Esophagus muscularis mucosa (tissue), 4 donors: ENCODE results near the gene TMEM72. TPM values are rescaled to one million over a fixed set of nuclear protein-coding genes. Genes with fewer than 3 reads are reported as not detected.

ENCODE experiments used
- DNase-seq: peaks from one replicate; pipeline ENCODE4 v3.0.0-alpha.2; 2017; ENCODE audit errors: extremely low spot score
- H3K27ac ChIP-seq, 4 donors: fragments of 200-600 bp; sonication (generic); replicated peaks in 1 of 4; 1 replicate in 3 of 4; 2 replicates in 1 of 4; pipeline ENCODE4 v1.5.1; 2016 to 2019; ENCODE audit warnings: mild to moderate bottlenecking in 1 of 4
- H3K27me3 ChIP-seq, 4 donors: fragments of 200-600 bp; sonication (generic); one replicate each; pipeline versions ENCODE4 v1.5.1 to v1.6.0; 2016 to 2019
- H3K36me3 ChIP-seq, 4 donors: fragments of 200-600 bp; sonication (generic); one replicate each; pipeline ENCODE4 v1.5.1; 2016 to 2019
- H3K4me1 ChIP-seq, 4 donors: fragments of 200-600 bp; sonication (generic); one replicate each; pipeline ENCODE4 v1.5.1; 2016 to 2019
- H3K4me3 ChIP-seq, 4 donors: fragments of 200-600 bp; sonication (generic); 1 replicate in 2 of 4; 2 replicates in 2 of 4; pipeline ENCODE4 v1.5.1; 2016 to 2019; ENCODE audit warnings: mild to moderate bottlenecking in 4 of 4, moderate library complexity in 1 of 4
- H3K9me3 ChIP-seq, 4 donors: fragments of 200-600 bp; sonication (generic); 1 replicate in 3 of 4; 2 replicates in 1 of 4; pipeline ENCODE4 v1.5.1; 2016 to 2019
- EP300 ChIP-seq: sonication (generic); formaldehyde crosslinking; IDR thresholded peaks from one replicate; pipeline ENCODE4 v1.6.1; 2017; ENCODE audit warnings: antibody characterized with exemption
- POLR2A ChIP-seq: fragments of 450-650 bp; IDR thresholded peaks from one replicate; pipeline ENCODE4 v1.6.1; 2017; ENCODE audit warnings: antibody characterized with exemption, moderate library complexity, mild to moderate bottlenecking, low read depth
- POLR2AphosphoS5 ChIP-seq, 2 donors: sonication (generic); formaldehyde crosslinking; IDR thresholded peaks; one replicate each; pipeline ENCODE4 v1.6.1; 2017; ENCODE audit warnings: antibody characterized with exemption in 2 of 2
- WGBS: methylation state at CpG from one replicate; pipeline ENCODE4 v1.1.5; 2018; 5-methylcytosine and 5-hydroxymethylcytosine counted together
- intact Hi-C: fragments of 100-400 bp; cut with DNase I; formaldehyde crosslinking; loops from one replicate; pipeline ENCODE4 v1.15.1; 2023
- total RNA-seq, 4 donors: library from RNA; depleted of rRNA; stranded (reverse); fragments of >200 nt; gene quantifications; one replicate each; pipeline versions ENCODE4 v1.1.0 to v1.2.1, GENCODE V29; 2016
- TF ChIP-seq, protein P1 (sequence below), 3 experiments: fragments of 200-600 bp in 2 of 3; fragments of 450-650 bp in 1 of 3; sonication (generic) in 2 of 3; IDR thresholded peaks; one replicate each; pipeline ENCODE4 v1.5.1; 2017 to 2019; ENCODE audit warnings: antibody characterized with exemption in 3 of 3, mild to moderate bottlenecking in 2 of 3, moderate library complexity in 1 of 3

The TMEM72 gene
- total RNA-seq, 4 donors from 2014 or later = not detected

- H3K36me3 ChIP-seq = peaks cover 0 to 10% (median 0%) of the 10 kb centered on the region in 4 donors
- no peak for DNase-seq
- H3K27me3 ChIP-seq = no peaks in the 10 kb centered on the region
- H3K27ac ChIP-seq = no peak overlapping the region
- H3K4me3 ChIP-seq = no peak overlapping the region
- TF ChIP-seq, protein P1, sequence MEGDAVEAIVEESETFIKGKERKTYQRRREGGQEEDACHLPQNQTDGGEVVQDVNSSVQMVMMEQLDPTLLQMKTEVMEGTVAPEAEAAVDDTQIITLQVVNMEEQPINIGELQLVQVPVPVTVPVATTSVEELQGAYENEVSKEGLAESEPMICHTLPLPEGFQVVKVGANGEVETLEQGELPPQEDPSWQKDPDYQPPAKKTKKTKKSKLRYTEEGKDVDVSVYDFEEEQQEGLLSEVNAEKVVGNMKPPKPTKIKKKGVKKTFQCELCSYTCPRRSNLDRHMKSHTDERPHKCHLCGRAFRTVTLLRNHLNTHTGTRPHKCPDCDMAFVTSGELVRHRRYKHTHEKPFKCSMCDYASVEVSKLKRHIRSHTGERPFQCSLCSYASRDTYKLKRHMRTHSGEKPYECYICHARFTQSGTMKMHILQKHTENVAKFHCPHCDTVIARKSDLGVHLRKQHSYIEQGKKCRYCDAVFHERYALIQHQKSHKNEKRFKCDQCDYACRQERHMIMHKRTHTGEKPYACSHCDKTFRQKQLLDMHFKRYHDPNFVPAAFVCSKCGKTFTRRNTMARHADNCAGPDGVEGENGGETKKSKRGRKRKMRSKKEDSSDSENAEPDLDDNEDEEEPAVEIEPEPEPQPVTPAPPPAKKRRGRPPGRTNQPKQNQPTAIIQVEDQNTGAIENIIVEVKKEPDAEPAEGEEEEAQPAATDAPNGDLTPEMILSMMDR (IDR thresholded peaks at IDR 0.05) = no peak
- H3K4me1 ChIP-seq = peaks cover 10 to 60% (median 23%) of the 10 kb centered on the region in 4 donors
- H3K9me3 ChIP-seq = peaks cover 0 to 4% (median 2%) of the 10 kb centered on the region in 4 donors
- WGBS = 100% methylated on average over 2 of the region's 5 CpGs
- intact Hi-C loops = no loop called here
Measured at GRCh38 chr10:44949127-44949802, 38.1 kb downstream of the TMEM72 start.

GRCh38 chr10:44949915-44950314, 38.8 kb downstream of the TMEM72 start:
- TF ChIP-seq EP300 (no peak), POLR2AphosphoS5 (IDR thresholded peaks at IDR 0.05) (no peak), POLR2A (no peak)
- TF ChIP-seq, protein P1 (IDR thresholded peaks at IDR 0.05) = no peak
- H3K4me1 ChIP-seq = peaks cover 10 to 64% (median 23%) of the 10 kb centered on the region in 4 donors
- WGBS = 83% methylated on average over 3 of the region's 3 CpGs
- intact Hi-C loops = no loop called here
- no peaks in the 10 kb centered on the region for H3K27me3 ChIP-seq
- no peak overlapping the region for H3K4me3 ChIP-seq
- H3K27ac ChIP-seq = peak overlapping the region in 1 of 4 donors; percentile 1
- DNase-seq = no peak
- no peaks in the 10 kb centered on the region for H3K9me3 ChIP-seq
- peaks cover 0 to 10% (median 0%) of the 10 kb centered on the region in 4 donors for H3K36me3 ChIP-seq

DNA sequence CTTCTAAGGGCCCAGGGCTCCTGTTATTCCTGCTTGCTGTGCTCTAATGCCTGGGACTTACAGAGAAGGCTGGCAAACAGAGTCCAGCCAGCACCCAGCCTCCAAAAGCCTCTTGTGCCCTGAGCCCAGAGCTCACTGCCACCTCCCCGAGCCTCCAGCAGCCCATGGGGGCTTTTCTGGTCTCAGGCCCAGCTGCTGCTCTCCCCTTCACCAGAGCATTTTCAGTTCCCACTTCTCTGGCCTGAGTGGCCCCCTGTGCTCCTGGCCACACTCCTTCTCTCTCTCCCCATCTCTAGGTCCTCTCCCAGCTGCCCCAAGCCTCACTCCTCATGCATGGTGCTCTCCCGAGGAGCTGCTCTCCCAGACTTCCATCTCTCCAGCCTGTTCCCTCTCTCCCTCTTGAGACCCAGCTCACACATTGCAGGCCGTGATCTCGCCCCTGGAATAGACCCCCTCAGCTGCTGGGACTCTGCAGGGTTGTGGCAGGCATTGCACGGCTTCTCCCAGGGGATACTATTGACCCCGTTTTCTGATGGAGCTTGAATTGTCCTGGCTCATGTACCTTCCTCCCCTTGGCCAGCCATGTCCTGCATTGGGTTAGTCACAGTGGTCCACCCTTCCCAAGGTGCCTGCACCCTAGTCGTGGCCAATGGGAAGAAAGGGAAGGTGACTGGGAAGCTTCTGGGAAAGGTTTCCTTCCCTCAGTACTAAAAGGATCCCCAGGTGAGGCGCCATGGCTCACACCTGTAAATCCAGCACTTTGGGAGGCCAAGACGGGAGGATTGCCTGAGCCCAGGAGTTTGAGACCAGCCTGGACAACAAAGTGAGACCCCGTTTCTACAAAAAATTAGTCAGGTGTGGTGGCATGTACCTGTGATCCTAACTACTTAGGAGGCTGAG, 39.4 kb downstream of the TMEM72 start:
- Histone ChIP-seq H3K27ac (peak overlapping the region in 1 of 4 donors; percentile 1), H3K27me3 (no peaks in the 10 kb centered on the region), H3K4me1 (peaks cover 10 to 66% (median 23%) of the 10 kb centered on the region in 4 donors), H3K4me3 (no peak overlapping the region), H3K9me3 (no peaks in the 10 kb centered on the region), H3K36me3 (peaks cover 0 to 13% (median 1%) of the 10 kb centered on the region in 4 donors)
- intact Hi-C loops = no loop called here
- 92% methylated on average over 9 of the region's 10 CpGs for WGBS
- TF ChIP-seq POLR2AphosphoS5 (IDR thresholded peaks at IDR 0.05) (no peak), EP300 (no peak), POLR2A (no peak)
- TF ChIP-seq, protein P1 (IDR thresholded peaks at IDR 0.05) = no peak
- DNase-seq = no peak

GRCh38 chr10:44951576-44952226, 40.6 kb downstream of the TMEM72 start:
- no peak for DNase-seq
- H3K27me3 ChIP-seq = no peaks in the 10 kb centered on the region
- no peak overlapping the region for H3K27ac ChIP-seq
- intact Hi-C loops = no loop called here
- H3K36me3 ChIP-seq = peaks cover 0 to 22% (median 4%) of the 10 kb centered on the region in 4 donors
- H3K9me3 ChIP-seq = no peaks in the 10 kb centered on the region
- H3K4me1 ChIP-seq = peaks cover 10 to 63% (median 23%) of the 10 kb centered on the region in 4 donors
- 84% methylated on average over 7 of the region's 7 CpGs for WGBS
- TF ChIP-seq POLR2AphosphoS5 (IDR thresholded peaks at IDR 0.05) (no peak), EP300 (no peak), POLR2A (no peak)
- TF ChIP-seq, protein P1 (IDR thresholded peaks at IDR 0.05) = no peak
- no peak overlapping the region for H3K4me3 ChIP-seq
